Measurements from ENCODE around the gene DUXA. TPM values are rescaled to one million over a fixed set of nuclear protein-coding genes. Genes with fewer than 3 reads are reported as not detected.
"Not testable (repeated sequence)": the region's sequence is repeated elsewhere in the genome, so short reads cannot be mapped to it uniquely, and the experiment has no call there.

Gene DUXA
- total RNA-seq, 4 donors from 2014 or later: not detected

DNA sequence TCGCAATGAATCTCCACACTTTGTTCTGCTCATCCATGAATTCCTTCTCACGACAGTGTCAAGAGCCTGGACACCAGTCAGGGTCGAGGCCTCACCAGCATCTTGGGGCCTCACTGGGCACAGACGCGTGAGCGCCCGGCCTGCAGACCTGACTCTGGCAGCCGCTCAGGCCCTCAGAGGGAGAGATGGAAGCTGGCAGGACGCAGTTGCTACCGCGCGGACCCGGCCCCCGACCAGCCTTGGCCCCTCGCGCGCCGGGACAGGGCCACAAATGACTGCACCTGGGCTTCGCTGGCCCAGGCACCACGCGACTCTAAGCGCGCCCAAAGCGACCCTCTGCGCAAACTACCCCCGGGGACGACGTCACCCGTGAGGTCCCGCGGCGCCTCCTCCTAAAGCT is 48.4 kb downstream of the DUXA start:
- Histone ChIP-seq H3K4me1 (no peaks in the 10 kb centered on the region), H3K36me3 (no peaks in the 10 kb centered on the region), H3K27me3 (peaks cover 3% of the 10 kb centered on the region), H3K27ac (no peak overlapping the region), H3K4me3 (no peak overlapping the region), H3K9me3 (peaks cover 11% of the 10 kb centered on the region)
- WGBS: 71% methylated on average over 19 of the region's 32 CpGs
- no peak for TF ChIP-seq POLR2AphosphoS5 (IDR thresholded peaks at IDR 0.05)
- TF ChIP-seq, protein P1, sequence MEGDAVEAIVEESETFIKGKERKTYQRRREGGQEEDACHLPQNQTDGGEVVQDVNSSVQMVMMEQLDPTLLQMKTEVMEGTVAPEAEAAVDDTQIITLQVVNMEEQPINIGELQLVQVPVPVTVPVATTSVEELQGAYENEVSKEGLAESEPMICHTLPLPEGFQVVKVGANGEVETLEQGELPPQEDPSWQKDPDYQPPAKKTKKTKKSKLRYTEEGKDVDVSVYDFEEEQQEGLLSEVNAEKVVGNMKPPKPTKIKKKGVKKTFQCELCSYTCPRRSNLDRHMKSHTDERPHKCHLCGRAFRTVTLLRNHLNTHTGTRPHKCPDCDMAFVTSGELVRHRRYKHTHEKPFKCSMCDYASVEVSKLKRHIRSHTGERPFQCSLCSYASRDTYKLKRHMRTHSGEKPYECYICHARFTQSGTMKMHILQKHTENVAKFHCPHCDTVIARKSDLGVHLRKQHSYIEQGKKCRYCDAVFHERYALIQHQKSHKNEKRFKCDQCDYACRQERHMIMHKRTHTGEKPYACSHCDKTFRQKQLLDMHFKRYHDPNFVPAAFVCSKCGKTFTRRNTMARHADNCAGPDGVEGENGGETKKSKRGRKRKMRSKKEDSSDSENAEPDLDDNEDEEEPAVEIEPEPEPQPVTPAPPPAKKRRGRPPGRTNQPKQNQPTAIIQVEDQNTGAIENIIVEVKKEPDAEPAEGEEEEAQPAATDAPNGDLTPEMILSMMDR (IDR thresholded peaks at IDR 0.05): no peak
- no peak for TF ChIP-seq EP300 (IDR thresholded peaks at IDR 0.05)
- no peak for TF ChIP-seq POLR2A (IDR thresholded peaks at IDR 0.05)
- no peak for DNase-seq (ENCODE audit: low spot score in 2 of 2)

DNA sequence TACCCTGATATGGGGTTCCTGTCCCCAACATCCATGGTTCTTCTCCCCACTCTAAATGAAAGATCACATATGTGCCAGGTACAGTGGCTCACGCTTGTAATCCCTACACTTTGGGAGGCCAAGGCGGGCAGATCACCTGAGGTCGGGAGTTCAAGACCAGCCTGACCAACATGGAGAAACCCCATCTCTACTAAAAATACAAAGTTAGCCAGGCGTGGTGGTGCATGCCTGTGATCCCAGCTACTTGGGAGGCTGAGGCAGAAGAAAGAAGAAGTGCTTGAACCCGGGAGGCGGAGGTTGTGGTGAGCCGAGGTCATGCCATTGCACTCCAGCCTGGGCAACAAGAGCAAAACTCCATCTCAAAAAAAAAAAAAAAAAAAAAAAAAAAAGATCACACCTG is 53.8 kb downstream of the DUXA start:
- 90% methylated on average over 7 of the region's 7 CpGs for WGBS
- peaks cover 23% of the 10 kb centered on the region for H3K9me3 ChIP-seq
- H3K4me3 ChIP-seq; H3K4me1 ChIP-seq; H3K27ac ChIP-seq; H3K36me3 ChIP-seq; H3K27me3 ChIP-seq; DNase-seq (ENCODE audit: low spot score in 2 of 2): not testable (repeated sequence)

DNA sequence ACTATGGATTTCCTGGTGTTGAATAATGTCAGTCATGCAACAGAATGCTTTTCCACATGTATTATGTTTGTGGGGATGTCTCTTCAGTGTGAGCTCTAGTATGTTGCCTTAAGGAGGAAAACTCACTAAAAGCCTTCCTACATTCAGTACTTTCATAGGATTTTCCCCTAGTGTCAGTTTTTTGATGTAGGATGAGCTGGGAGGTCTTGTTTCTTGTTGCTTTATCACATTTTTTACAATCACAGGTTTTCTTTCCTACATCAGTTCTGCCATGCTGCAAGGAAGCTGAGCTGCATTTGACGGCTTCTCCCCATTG is 56.0 kb downstream of the DUXA start:
- Histone ChIP-seq H3K27ac (no peak overlapping the region), H3K4me3 (no peak overlapping the region), H3K4me1 (no peaks in the 10 kb centered on the region), H3K27me3 (peaks cover 13% of the 10 kb centered on the region), H3K9me3 (peaks cover 18% of the 10 kb centered on the region), H3K36me3 (no peaks in the 10 kb centered on the region)
- no peak for TF ChIP-seq POLR2A (IDR thresholded peaks at IDR 0.05)
- no peak for TF ChIP-seq POLR2AphosphoS5 (IDR thresholded peaks at IDR 0.05)
- no peak for TF ChIP-seq EP300 (IDR thresholded peaks at IDR 0.05)
- TF ChIP-seq, protein P1 (IDR thresholded peaks at IDR 0.05): no peak
- 97% methylated on average over 1 of the region's 1 CpG for WGBS
- DNase-seq (ENCODE audit: low spot score in 2 of 2): no peak

DNA sequence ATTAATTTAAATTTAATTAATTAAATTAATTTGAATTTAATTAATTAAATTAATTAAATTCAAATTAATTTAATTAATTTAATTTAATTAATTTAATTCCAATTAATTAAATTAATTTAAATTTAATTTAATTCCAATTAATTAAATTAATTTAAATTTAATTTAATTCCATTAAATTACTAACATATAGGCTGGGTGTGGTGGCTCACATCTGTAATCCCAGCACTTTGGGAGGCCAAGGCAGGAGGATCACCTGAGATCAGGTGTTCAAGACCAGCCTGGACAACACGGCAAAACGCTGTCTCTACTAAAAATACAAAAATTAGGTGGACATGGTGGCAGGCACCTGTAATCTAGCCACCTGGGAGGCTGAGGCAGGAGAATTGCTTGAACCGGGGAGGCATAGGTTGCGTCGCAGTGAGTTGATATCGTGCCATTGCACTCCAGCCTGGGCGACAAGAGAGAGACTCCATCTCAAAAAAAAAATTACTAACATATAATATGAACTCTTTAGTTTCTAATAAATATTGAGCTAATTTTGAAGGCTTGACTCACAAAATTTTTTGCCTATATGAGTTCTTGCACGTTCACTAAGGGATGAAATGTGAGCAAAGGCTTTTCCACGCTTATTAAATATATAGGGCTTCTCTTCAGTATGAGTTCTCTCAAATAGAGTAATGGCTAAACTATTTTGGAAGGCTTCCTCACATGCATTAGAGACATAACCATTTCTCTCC is 56.5 kb downstream of the DUXA start:
- no peak overlapping the region for H3K27ac ChIP-seq
- no peak overlapping the region for H3K4me3 ChIP-seq
- 89% methylated on average over 9 of the region's 9 CpGs for WGBS
- H3K9me3 ChIP-seq: peaks cover 18% of the 10 kb centered on the region
- no peaks in the 10 kb centered on the region for H3K36me3 ChIP-seq
- DNase-seq (ENCODE audit: low spot score in 2 of 2): no peak
- H3K4me1 ChIP-seq: no peaks in the 10 kb centered on the region
- H3K27me3 ChIP-seq: peaks cover 18% of the 10 kb centered on the region
- TF ChIP-seq EP300 (IDR thresholded peaks at IDR 0.05): no peak
- no peak for TF ChIP-seq POLR2A (IDR thresholded peaks at IDR 0.05)
- no peak for TF ChIP-seq POLR2AphosphoS5 (IDR thresholded peaks at IDR 0.05)
- TF ChIP-seq, protein P1 (IDR thresholded peaks at IDR 0.05): no peak

GRCh38 chr19:57106722-57107235 is 60.5 kb downstream of the DUXA start:
- peaks cover 10% of the 10 kb centered on the region for H3K4me1 ChIP-seq
- no peaks in the 10 kb centered on the region for H3K36me3 ChIP-seq
- no peak for TF ChIP-seq POLR2AphosphoS5 (IDR thresholded peaks at IDR 0.05)
- TF ChIP-seq, protein P1 (IDR thresholded peaks at IDR 0.05): no peak
- no peak for TF ChIP-seq POLR2A (IDR thresholded peaks at IDR 0.05)
- no peak for TF ChIP-seq EP300 (IDR thresholded peaks at IDR 0.05)
- no peak for DNase-seq (ENCODE audit: low spot score in 2 of 2)
- no peak overlapping the region for H3K4me3 ChIP-seq
- 14% methylated on average over 13 of the region's 42 CpGs for WGBS
- no peak overlapping the region for H3K27ac ChIP-seq
- H3K9me3 ChIP-seq: peaks cover 9% of the 10 kb centered on the region
- peaks cover 24% of the 10 kb centered on the region for H3K27me3 ChIP-seq

All from suprapubic skin (tissue), 4 donors.